HepG2 (cell line): ENCODE data around the gene PSMD5. TPM values are rescaled to one million over a fixed set of nuclear protein-coding genes. Genes with fewer than 3 reads are reported as not detected.
A peak's percentile ranks its signal among the peaks of the same experiment; 100 is the strongest.

Source experiments
- DMAP1 ChIP-seq: IDR thresholded peaks from 2 replicates; pipeline ENCODE4 v1.6.1; 2016
- GTF2F1 ChIP-seq: fragments of 150-350 bp; IDR thresholded peaks from 2 replicates; pipeline ENCODE4 v1.6.1; 2014; ENCODE audit warnings: low read length
- HNRNPL ChIP-seq: fragments of 200-400 bp; formaldehyde crosslinking; IDR thresholded peaks from 2 replicates; pipeline ENCODE4 v1.6.1; 2017; ENCODE audit warnings: mild to moderate bottlenecking, low read depth, low read length
- IRF2 ChIP-seq: IDR thresholded peaks from 2 replicates; pipeline ENCODE4 v1.6.1; 2018; ENCODE audit warnings: missing genetic modification reagents, missing compliant biosample characterization
- KLF6 ChIP-seq: IDR thresholded peaks from 2 replicates; pipeline ENCODE4 v1.8.0; 2016; ENCODE audit warnings: missing biosample characterization, missing genetic modification reagents
- KMT2A ChIP-seq: sonication (generic); formaldehyde crosslinking; IDR thresholded peaks from 2 replicates; pipeline ENCODE4 v1.4.0; 2020; ENCODE audit warnings: missing genetic modification reagents
- MIER2 ChIP-seq: IDR thresholded peaks from 2 replicates; pipeline ENCODE4 v1.6.1; 2016; ENCODE audit warnings: missing biosample characterization, missing genetic modification reagents
- MZF1 ChIP-seq: sonication (generic); formaldehyde crosslinking; IDR thresholded peaks from 2 replicates; pipeline ENCODE4 v1.8.1; 2023; ENCODE audit warnings: mild to moderate bottlenecking, missing genetic modification reagents, borderline replicate concordance
- NFIB ChIP-seq: sonication (generic); formaldehyde crosslinking; IDR thresholded peaks from 2 replicates; pipeline ENCODE4 v1.9.0; 2021; ENCODE audit warnings: missing genetic modification reagents, mild to moderate bottlenecking, borderline replicate concordance
- NFIC ChIP-seq: IDR thresholded peaks from 2 replicates; pipeline ENCODE4 v1.6.1; 2012; ENCODE audit warnings: mild to moderate bottlenecking, low read length, inconsistent platforms
- PCBP2 ChIP-seq: fragments of 200-400 bp; formaldehyde crosslinking; optimal IDR thresholded peaks from 2 replicates; pipeline ENCODE3; 2018; ENCODE audit warnings: low read length, low read depth; ENCODE audit not compliant: poor library complexity, severe bottlenecking
- PPARG ChIP-seq: conservative IDR thresholded peaks from 2 replicates; pipeline ENCODE4 v1.6.1; 2016; ENCODE audit warnings: missing biosample characterization, missing genetic modification reagents
- REPIN1 ChIP-seq: sonication (generic); formaldehyde crosslinking; IDR thresholded peaks from 2 replicates; pipeline ENCODE4 v1.8.0; 2022; ENCODE audit warnings: missing genetic modification reagents, low read depth, mild to moderate bottlenecking, borderline replicate concordance
- RXRB ChIP-seq: IDR thresholded peaks from 2 replicates; pipeline ENCODE4 v1.6.1; 2016; ENCODE audit warnings: borderline replicate concordance, missing genetic modification reagents, missing compliant biosample characterization
- SRF ChIP-seq: IDR thresholded peaks from 2 replicates; pipeline ENCODE4 v1.6.1; 2011; ENCODE audit warnings: mild to moderate bottlenecking, low read depth, low read length, moderate library complexity
- TBP ChIP-seq: sonication (generic); formaldehyde crosslinking; IDR thresholded peaks from 2 replicates; pipeline ENCODE4 v1.5.0; 2020; ENCODE audit warnings: missing genetic modification reagents
- ZBTB42 ChIP-seq: sonication (generic); formaldehyde crosslinking; IDR thresholded peaks from 2 replicates; pipeline ENCODE4 v1.5.0; 2020; ENCODE audit warnings: mild to moderate bottlenecking, missing genetic modification reagents
- ZFP36 ChIP-seq: fragments of 150-350 bp; IDR thresholded peaks from 2 replicates; pipeline ENCODE4 v1.6.1; 2018; ENCODE audit warnings: borderline replicate concordance, low read length, low read depth; ENCODE audit not compliant: partially characterized antibody
- ZKSCAN5 ChIP-seq: sonication (generic); formaldehyde crosslinking; IDR thresholded peaks from 2 replicates; pipeline ENCODE4 v1.5.1; 2020; ENCODE audit warnings: mild to moderate bottlenecking, missing genetic modification reagents
- ZMYM3 ChIP-seq: sonication (generic); formaldehyde crosslinking; IDR thresholded peaks from 2 replicates; pipeline ENCODE4 v1.5.1; 2020; ENCODE audit warnings: mild to moderate bottlenecking, missing genetic modification reagents
- ZNF12 ChIP-seq: sonication (generic); formaldehyde crosslinking; IDR thresholded peaks from 2 replicates; pipeline ENCODE4 v1.5.0; 2020; ENCODE audit warnings: missing genetic modification reagents
- ZNF550 ChIP-seq: sonication (generic); formaldehyde crosslinking; IDR thresholded peaks from 2 replicates; pipeline ENCODE4 v1.4.0; 2020; ENCODE audit warnings: mild to moderate bottlenecking, missing genetic modification reagents, borderline replicate concordance
- ZNF619 ChIP-seq: sonication (generic); formaldehyde crosslinking; IDR thresholded peaks from 2 replicates; pipeline ENCODE4 v1.4.0; 2020; ENCODE audit warnings: mild to moderate bottlenecking, missing genetic modification reagents
- ZNF670 ChIP-seq: sonication (generic); formaldehyde crosslinking; IDR thresholded peaks from 2 replicates; pipeline ENCODE4 v1.8.0; 2022; ENCODE audit warnings: mild to moderate bottlenecking, missing genetic modification reagents, borderline replicate concordance
- ZNF761 ChIP-seq: sonication (generic); formaldehyde crosslinking; conservative IDR thresholded peaks from 2 replicates; pipeline ENCODE4 v1.4.0; 2020; ENCODE audit warnings: mild to moderate bottlenecking, missing genetic modification reagents
- ZNF781 ChIP-seq: sonication (generic); formaldehyde crosslinking; IDR thresholded peaks from 2 replicates; pipeline ENCODE4 v1.5.1; 2020; ENCODE audit warnings: borderline replicate concordance, mild to moderate bottlenecking, missing genetic modification reagents; ENCODE audit errors: not compliant biosample characterization
- polyA plus RNA-seq, 8 experiments: library from polyadenylated mRNA; depleted of rRNA in 3 of 8; stranded (reverse) in 7 of 8; unstranded in 1 of 8; fragments of >200 nt; fragmentation: Illumina TruSeq in 4 of 8; extraction: Trizol in 4 of 8; gene quantifications; 2 replicates each; pipeline versions ENCODE4 v1.2.1 to v1.2.3, GENCODE V29; 2011 to 2016; ENCODE audit warnings: low read depth in 4 of 8, missing spikeins in 1 of 8, mixed read lengths in 1 of 8; ENCODE audit not compliant: insufficient read depth in 1 of 8
- total RNA-seq, 5 experiments: library from RNA; depleted of rRNA; stranded (reverse); fragments of >200 nt; fragmentation: Illumina TruSeq; extraction: Trizol; gene quantifications; 2 replicates each; pipeline ENCODE4 v1.2.3, GENCODE V29; 2016; ENCODE audit warnings: low read depth in 1 of 5
- TF ChIP-seq, protein P1 (sequence below): sonication (generic); formaldehyde crosslinking; IDR thresholded peaks from 2 replicates; pipeline ENCODE4 v1.4.0; 2020; ENCODE audit warnings: missing genetic modification reagents
- TF ChIP-seq, protein P2 (sequence below): sonication (generic); formaldehyde crosslinking; IDR thresholded peaks from 2 replicates; pipeline ENCODE4 v1.8.1; 2022; ENCODE audit warnings: low read depth, mild to moderate bottlenecking, missing genetic modification reagents
- TF ChIP-seq, protein P3 (sequence below): fragments of 450-650 bp; IDR thresholded peaks from 2 replicates; pipeline ENCODE4 v1.6.1; 2017

PSMD5 gene
- total and polyA plus RNA-seq, 2 of the 13 experiments (the other 11 are each of a cell fraction or from before 2014, with no cell fraction given) = 12.7 to 18.1 TPM

DNA sequence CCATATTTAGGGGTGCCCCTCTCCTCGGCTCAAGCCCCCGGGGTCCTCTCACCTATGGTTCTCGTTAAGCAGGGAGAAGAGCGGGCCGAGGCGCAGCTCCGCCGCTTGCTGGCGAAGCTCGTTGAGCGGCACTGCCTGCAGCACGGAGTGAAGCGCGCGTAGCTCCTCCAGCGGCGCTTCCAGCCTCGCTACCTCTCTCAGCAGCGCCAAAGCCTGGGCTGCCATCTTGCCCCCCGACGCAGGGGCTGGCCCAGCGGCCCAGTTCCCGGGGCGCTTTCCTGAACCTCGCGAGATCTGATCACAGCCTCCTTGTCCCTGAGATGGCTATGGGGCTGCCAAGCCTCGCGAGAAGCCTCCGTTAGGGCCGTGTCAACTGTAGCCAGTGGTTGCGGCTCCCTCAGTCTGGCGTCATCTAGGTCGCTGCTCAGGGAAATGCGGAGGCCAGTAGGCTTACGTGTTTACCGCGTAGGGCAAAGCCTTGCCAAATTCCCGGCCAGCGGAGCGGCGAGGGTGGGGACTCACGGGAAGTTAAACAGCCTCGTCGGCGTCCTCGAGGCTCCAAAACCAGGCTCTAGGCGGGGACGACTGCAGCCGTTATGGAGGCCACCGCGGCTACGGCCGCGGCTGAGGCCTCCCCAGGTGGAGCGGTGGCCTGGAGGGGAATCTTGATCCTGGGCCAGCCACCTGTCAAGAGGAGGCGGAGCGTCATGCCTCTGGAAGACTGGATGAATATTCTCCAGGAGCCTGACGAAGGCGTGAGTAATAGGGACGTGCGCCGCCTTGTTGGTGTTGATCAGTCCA lies at the start of gene PSMD5 (continued):
- TF ChIP-seq ZFP36 (no peak), ZNF619 (CRISPR knock-in tag) (no peak), ZNF670 (CRISPR knock-in tag) (no peak), KLF6 (CRISPR knock-in tag) (no peak), NFIC (no peak), IRF2 (CRISPR knock-in tag) (peak; percentile 54; the same call in 1 of the 2 replicates), MZF1 (CRISPR knock-in tag) (no peak), ZMYM3 (no peak), SRF (no peak), ZKSCAN5 (CRISPR knock-in tag) (no peak), MIER2 (CRISPR knock-in tag) (peak; percentile 60; the same call in 1 of the 2 replicates), DMAP1 (CRISPR knock-in tag) (peak; percentile 57), ZNF550 (CRISPR knock-in tag) (no peak), GTF2F1 (peak; percentile 75; the same call in 1 of the 2 replicates), KMT2A (CRISPR knock-in tag) (peak; percentile 87), HNRNPL (no peak), ZBTB42 (CRISPR knock-in tag) (no peak; the same call in 1 of the 2 replicates), ZNF781 (CRISPR knock-in tag) (no peak), REPIN1 (no peak; the same call in 1 of the 2 replicates), ZNF12 (CRISPR knock-in tag) (no peak), NFIB (CRISPR knock-in tag) (no peak), RXRB (CRISPR knock-in tag) (no peak), TBP (CRISPR knock-in tag) (no peak), PPARG (CRISPR knock-in tag) (peak; percentile 50; the same call in 1 of the 2 replicates), PCBP2 (no peak), ZNF761 (0 out of 2 replicates have a peak, but pooled peaks have one; percentile 71)
- TF ChIP-seq, protein P1, sequence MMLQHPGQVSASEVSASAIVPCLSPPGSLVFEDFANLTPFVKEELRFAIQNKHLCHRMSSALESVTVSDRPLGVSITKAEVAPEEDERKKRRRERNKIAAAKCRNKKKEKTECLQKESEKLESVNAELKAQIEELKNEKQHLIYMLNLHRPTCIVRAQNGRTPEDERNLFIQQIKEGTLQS (CRISPR knock-in tag) = no peak
- TF ChIP-seq, protein P2, sequence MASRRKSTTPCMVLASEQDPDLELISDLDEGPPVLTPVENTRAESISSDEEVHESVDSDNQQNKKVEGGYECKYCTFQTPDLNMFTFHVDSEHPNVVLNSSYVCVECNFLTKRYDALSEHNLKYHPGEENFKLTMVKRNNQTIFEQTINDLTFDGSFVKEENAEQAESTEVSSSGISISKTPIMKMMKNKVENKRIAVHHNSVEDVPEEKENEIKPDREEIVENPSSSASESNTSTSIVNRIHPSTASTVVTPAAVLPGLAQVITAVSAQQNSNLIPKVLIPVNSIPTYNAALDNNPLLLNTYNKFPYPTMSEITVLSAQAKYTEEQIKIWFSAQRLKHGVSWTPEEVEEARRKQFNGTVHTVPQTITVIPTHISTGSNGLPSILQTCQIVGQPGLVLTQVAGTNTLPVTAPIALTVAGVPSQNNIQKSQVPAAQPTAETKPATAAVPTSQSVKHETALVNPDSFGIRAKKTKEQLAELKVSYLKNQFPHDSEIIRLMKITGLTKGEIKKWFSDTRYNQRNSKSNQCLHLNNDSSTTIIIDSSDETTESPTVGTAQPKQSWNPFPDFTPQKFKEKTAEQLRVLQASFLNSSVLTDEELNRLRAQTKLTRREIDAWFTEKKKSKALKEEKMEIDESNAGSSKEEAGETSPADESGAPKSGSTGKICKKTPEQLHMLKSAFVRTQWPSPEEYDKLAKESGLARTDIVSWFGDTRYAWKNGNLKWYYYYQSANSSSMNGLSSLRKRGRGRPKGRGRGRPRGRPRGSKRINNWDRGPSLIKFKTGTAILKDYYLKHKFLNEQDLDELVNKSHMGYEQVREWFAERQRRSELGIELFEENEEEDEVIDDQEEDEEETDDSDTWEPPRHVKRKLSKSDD (CRISPR knock-in tag) = peak; percentile 85; the same call in 1 of the 2 replicates
- TF ChIP-seq, protein P3, sequence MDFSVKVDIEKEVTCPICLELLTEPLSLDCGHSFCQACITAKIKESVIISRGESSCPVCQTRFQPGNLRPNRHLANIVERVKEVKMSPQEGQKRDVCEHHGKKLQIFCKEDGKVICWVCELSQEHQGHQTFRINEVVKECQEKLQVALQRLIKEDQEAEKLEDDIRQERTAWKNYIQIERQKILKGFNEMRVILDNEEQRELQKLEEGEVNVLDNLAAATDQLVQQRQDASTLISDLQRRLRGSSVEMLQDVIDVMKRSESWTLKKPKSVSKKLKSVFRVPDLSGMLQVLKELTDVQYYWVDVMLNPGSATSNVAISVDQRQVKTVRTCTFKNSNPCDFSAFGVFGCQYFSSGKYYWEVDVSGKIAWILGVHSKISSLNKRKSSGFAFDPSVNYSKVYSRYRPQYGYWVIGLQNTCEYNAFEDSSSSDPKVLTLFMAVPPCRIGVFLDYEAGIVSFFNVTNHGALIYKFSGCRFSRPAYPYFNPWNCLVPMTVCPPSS = no peak
